Tibial artery (tissue), 4 donors: Measurements from ENCODE around the gene AVPR1A.

Experiments
- DNase-seq, 2 donors: peaks; one replicate each; pipeline ENCODE4 v3.0.0-alpha.2; 2019
- H3K27ac ChIP-seq, 2 donors: fragments of 200-600 bp; sonication (generic) in 1 of 2; 1 replicate in 1 of 2; 2 replicates in 1 of 2; pipeline ENCODE4 v1.5.1; 2018 to 2019; ENCODE audit warnings: mild to moderate bottlenecking in 1 of 2
- H3K27me3 ChIP-seq, 2 donors: fragments of 200-600 bp; sonication (generic) in 1 of 2; one replicate each; pipeline versions ENCODE4 v1.5.1 to v1.6.0; 2016 to 2019
- H3K36me3 ChIP-seq, 3 donors: fragments of 200-600 bp; sonication (generic) in 2 of 3; one replicate each; pipeline ENCODE4 v1.5.1; 2016 to 2019; ENCODE audit warnings: mild to moderate bottlenecking in 2 of 3
- H3K4me1 ChIP-seq, 4 donors: fragments of 200-600 bp; sonication (generic) in 2 of 4; 1 replicate in 3 of 4; 2 replicates in 1 of 4; pipeline ENCODE4 v1.5.1; 2016 to 2019
- H3K4me3 ChIP-seq, 2 donors: fragments of 200-600 bp; sonication (generic) in 1 of 2; 1 replicate in 1 of 2; 2 replicates in 1 of 2; pipeline ENCODE4 v1.5.1; 2018 to 2019; ENCODE audit warnings: mild to moderate bottlenecking in 2 of 2
- H3K9me3 ChIP-seq, 3 donors: fragments of 200-600 bp; sonication (generic) in 1 of 3; one replicate each; pipeline ENCODE4 v1.5.1; 2016 to 2019
- CTCF ChIP-seq, 2 experiments: fragments of 200-600 bp in 1 of 2; fragments of 450-650 bp in 1 of 2; IDR thresholded peaks; one replicate each; pipeline ENCODE4 v1.5.1; 2017 to 2019; ENCODE audit warnings: antibody characterized with exemption in 2 of 2, mild to moderate bottlenecking in 1 of 2, moderate library complexity in 1 of 2
- intact Hi-C: fragments of 100-400 bp; cut with DNase I; formaldehyde crosslinking; loops from one replicate; pipeline ENCODE4 v1.15.0; 2023; ENCODE audit warnings: low total_unique reads

AVPR1A gene

GRCh38 chr12:63129927-63130326 is 21.1 kb downstream of the AVPR1A start:
- no peak overlapping the region for H3K27ac ChIP-seq
- H3K4me3 ChIP-seq, result no peak overlapping the region
- H3K9me3 ChIP-seq, result no peaks in the 10 kb centered on the region
- no peaks in the 10 kb centered on the region for H3K36me3 ChIP-seq
- no peaks in the 10 kb centered on the region for H3K27me3 ChIP-seq
- no peak for DNase-seq
- no peaks in the 10 kb centered on the region for H3K4me1 ChIP-seq
- TF ChIP-seq CTCF (IDR thresholded peaks at IDR 0.05), result no peak
- intact Hi-C loops, result no loop called here

- no peaks in the 10 kb centered on the region for H3K27me3 ChIP-seq
- no peak for TF ChIP-seq CTCF (IDR thresholded peaks at IDR 0.05)
- intact Hi-C loops, result no loop called here
- H3K4me3 ChIP-seq, result no peak overlapping the region
- no peaks in the 10 kb centered on the region for H3K36me3 ChIP-seq
- DNase-seq, result no peak
- no peaks in the 10 kb centered on the region for H3K4me1 ChIP-seq
- no peaks in the 10 kb centered on the region for H3K9me3 ChIP-seq
- no peak overlapping the region for H3K27ac ChIP-seq
Observed at GRCh38 chr12:63124778-63125177, 26.2 kb downstream of the AVPR1A start.

GRCh38 chr12:63103494-63104131 is 47.4 kb downstream of the AVPR1A start:
- no peak for DNase-seq
- H3K4me3 ChIP-seq, result no peak overlapping the region
- H3K27me3 ChIP-seq, result no peaks in the 10 kb centered on the region
- intact Hi-C loops, result loop anchor here (5.0 to 10.0 kb wide), 2 partner anchors 181 to 699 kb away; no protein-coding TSS in a partner anchor
- no peaks in the 10 kb centered on the region for H3K4me1 ChIP-seq
- peak; percentile 79 to 86 for TF ChIP-seq CTCF (IDR thresholded peaks at IDR 0.05)
- no peaks in the 10 kb centered on the region for H3K36me3 ChIP-seq
- no peaks in the 10 kb centered on the region for H3K9me3 ChIP-seq
- H3K27ac ChIP-seq, result no peak overlapping the region

GRCh38 chr12:63101920-63102319 is 49.1 kb downstream of the AVPR1A start:
- Histone ChIP-seq H3K36me3 (no peaks in the 10 kb centered on the region), H3K9me3 (no peaks in the 10 kb centered on the region), H3K27ac (no peak overlapping the region), H3K27me3 (no peaks in the 10 kb centered on the region), H3K4me3 (no peak overlapping the region), H3K4me1 (no peaks in the 10 kb centered on the region)
- intact Hi-C loops, result loop anchor here (5.0 to 10.0 kb wide), 2 partner anchors 183 to 700 kb away; no protein-coding TSS in a partner anchor
- no peak for TF ChIP-seq CTCF (IDR thresholded peaks at IDR 0.05)
- no peak for DNase-seq

GRCh38 chr12:63098851-63099250 is 52.1 kb downstream of the AVPR1A start:
- Histone ChIP-seq H3K27me3 (no peaks in the 10 kb centered on the region), H3K4me3 (no peak overlapping the region), H3K36me3 (no peaks in the 10 kb centered on the region), H3K4me1 (no peaks in the 10 kb centered on the region), H3K9me3 (no peaks in the 10 kb centered on the region), H3K27ac (no peak overlapping the region)
- TF ChIP-seq CTCF (IDR thresholded peaks at IDR 0.05), result no peak
- DNase-seq, result no peak
- intact Hi-C loops, result no loop called here
